ENCODE results near the gene FBXL16. TPM values are rescaled to one million over a fixed set of nuclear protein-coding genes. Genes with fewer than 3 reads are reported as not detected.

Gene FBXL16
- total and polyA plus RNA-seq, 5 donors from 2014 or later = 8.5 to 18.6 (median 9.6) TPM

DNA sequence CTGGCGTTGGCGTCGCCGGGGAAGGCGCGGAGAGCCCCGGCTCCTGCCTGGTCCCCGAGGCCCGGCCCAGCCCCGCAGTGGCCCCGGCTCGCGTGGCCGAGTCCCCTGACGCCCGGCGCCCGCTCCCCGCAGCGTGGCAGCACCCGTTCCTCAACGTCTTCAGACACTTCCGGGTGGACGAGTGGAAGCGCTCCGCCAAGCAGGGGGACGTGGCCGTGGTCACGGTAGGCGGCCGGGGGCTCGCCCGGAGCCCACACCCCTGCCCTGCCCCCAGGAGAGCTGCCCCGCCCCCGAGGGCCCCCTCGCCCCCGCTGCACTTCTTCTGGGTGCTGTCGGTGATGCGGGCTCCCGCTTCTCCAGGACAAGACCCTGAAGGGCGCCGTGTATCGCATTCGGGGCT, 56.0 kb downstream of the FBXL16 start:
- H3K4me3 ChIP-seq (ENCODE audit: low read depth, low read length) = no peak overlapping the region
- Mint-ChIP-seq H3K36me3 (no peaks in the 10 kb centered on the region), H3K27me3 (no peaks in the 10 kb centered on the region), H3K4me3 (peak overlapping the region in 3 of 4 donors; percentile 58 to 73 (median 69)), H3K4me1 (peaks cover 0 to 21% (median 3%) of the 10 kb centered on the region in 4 donors), H3K27ac (peak overlapping the region in 1 of 3 donors; percentile 7), H3K9me3 (no peaks in the 10 kb centered on the region)
- DNase-seq = peak in 1 of 3 donors; percentile 16
- ATAC-seq (ENCODE audit: low read depth in 2 of 2) = no peak
- no peaks in the 10 kb centered on the region for H3K36me3 ChIP-seq (ENCODE audit: control insufficient read depth, insufficient read depth, low read length)
- H3K27ac ChIP-seq (ENCODE audit: insufficient read depth, low read length, poor library complexity, severe bottlenecking) = peak overlapping the region; percentile 91
- H3K9me3 ChIP-seq (ENCODE audit: control insufficient read depth in 2 of 2, low read length in 2 of 2) = no peaks in the 10 kb centered on the region
- H3K4me1 ChIP-seq (ENCODE audit: control insufficient read depth, insufficient read depth, low read length, poor library complexity, severe bottlenecking) = peaks cover 23% of the 10 kb centered on the region
- H3K27me3 ChIP-seq (ENCODE audit: control insufficient read depth, insufficient read depth, low read length) = no peaks in the 10 kb centered on the region

DNA sequence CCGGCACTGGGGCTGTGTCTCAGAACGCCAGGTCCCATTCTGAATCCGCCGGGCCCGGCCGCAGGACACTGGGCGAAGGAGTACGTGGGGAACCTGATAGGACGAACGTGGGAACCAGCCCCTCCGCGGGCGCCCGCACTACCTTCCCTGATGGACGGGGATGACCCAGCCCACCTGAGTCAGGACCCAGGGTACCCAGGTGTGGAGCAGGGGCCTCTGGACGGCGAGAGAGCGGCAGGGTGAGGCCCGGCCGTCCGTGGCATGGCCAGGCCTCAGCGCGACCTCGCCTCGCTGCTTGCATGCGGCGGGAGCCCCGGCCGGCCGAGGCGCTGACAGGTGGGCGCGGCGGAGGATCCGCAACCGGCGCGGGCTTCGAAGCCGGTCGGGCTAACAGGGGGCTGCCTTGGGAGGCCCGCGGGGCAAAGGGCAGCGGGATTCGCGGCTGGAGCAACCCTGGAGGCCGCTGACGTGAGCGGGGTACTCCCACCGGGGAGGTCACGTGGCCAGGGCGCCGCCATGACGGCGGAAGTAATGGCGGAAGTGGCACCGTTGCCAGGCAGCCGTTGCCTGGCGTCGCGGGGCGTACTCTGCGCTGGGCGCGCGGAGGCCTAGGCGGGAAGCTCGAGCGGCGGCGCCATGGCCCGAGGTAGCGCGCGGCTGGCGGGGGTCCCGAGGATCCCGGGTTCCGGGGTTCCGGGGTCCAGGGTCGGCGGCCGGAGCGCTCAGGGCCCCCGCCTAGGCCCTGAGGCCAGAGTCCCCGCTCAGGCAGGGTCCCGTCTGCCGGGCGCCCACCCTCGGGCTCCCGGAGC, 56.6 kb downstream of the FBXL16 start, which contains the start of gene WDR90:
Gene WDR90, plus strand, starts transcription at position 585 of the 809 bp plus-strand sequence. Its CDS starts 52 bp downstream, at position 637.
- Histone ChIP-seq H3K9me3 (ENCODE audit: control insufficient read depth in 2 of 2, low read length in 2 of 2) (no peaks in the 10 kb centered on the region), H3K4me3 (ENCODE audit: low read depth, low read length) (peak within 1 kb of the TSS; percentile 61), H3K27me3 (ENCODE audit: control insufficient read depth, insufficient read depth, low read length) (no peaks in the 10 kb centered on the region), H3K4me1 (ENCODE audit: control insufficient read depth, insufficient read depth, low read length, poor library complexity, severe bottlenecking) (peaks cover 23% of the 10 kb centered on the region), H3K27ac (ENCODE audit: insufficient read depth, low read length, poor library complexity, severe bottlenecking) (peak within 1 kb of the TSS; percentile 91), H3K36me3 (ENCODE audit: control insufficient read depth, insufficient read depth, low read length) (no peaks in the 10 kb centered on the region)
- Mint-ChIP-seq H3K36me3 (no peaks in the 10 kb centered on the region), H3K9me3 (no peaks in the 10 kb centered on the region), H3K27me3 (no peaks in the 10 kb centered on the region), H3K4me3 (peak within 1 kb of the TSS; percentile 78 to 89 (median 84)), H3K27ac (peak within 1 kb of the TSS; percentile 54 to 71 (median 69)), H3K4me1 (peaks cover 0 to 26% (median 3%) of the 10 kb centered on the region in 4 donors)
- peak; percentile 90 to 93 (median 93) for DNase-seq
- peak; percentile 94 to 96 for ATAC-seq (ENCODE audit: low read depth in 2 of 2)

DNA sequence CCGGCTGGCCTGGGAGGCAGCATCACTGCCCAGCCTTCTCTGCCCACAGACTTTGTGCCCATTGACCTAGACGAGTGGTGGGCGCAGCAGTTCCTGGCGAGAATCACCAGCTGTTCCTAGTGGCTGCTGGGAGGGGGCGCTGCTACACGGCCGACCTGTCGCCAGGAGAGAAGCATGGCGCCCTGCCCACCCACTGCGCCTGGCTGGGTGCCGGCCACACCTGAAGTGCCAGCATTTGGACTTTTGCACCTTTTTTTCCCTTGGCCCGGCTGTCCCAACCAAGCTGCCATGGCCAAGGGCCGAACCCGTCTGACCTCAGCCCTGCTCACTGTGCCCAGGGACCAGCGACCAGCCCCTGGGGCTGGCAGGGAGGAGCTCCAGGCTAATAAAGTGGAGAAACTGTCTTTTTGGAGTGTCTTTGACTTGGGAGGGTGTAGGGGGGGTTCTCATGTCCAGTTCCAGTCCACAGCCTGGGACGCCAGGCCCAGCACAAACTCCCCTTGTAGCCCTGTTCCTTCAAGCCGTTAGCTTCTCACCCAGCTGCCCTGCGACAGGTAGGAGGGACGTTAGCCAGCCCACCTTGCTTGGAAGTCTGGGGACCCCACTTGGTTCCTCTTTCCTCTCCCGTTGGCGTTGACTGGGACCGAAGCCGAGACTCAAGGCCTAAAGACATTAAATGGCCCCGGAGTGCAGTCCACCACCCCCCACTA, 57.4 kb downstream of the FBXL16 start:
- Mint-ChIP-seq H3K27ac (peak overlapping the region in 2 of 3 donors; percentile 54 to 71), H3K27me3 (no peaks in the 10 kb centered on the region), H3K4me1 (peaks cover 0 to 31% (median 3%) of the 10 kb centered on the region in 4 donors), H3K36me3 (no peaks in the 10 kb centered on the region), H3K9me3 (no peaks in the 10 kb centered on the region), H3K4me3 (peak overlapping the region; percentile 47 to 80 (median 76))
- DNase-seq (peak in 2 of 3 donors; percentile 28 to 35), ATAC-seq (ENCODE audit: low read depth in 2 of 2) (no peak)
- Histone ChIP-seq H3K36me3 (ENCODE audit: control insufficient read depth, insufficient read depth, low read length) (no peaks in the 10 kb centered on the region), H3K4me3 (ENCODE audit: low read depth, low read length) (peak overlapping the region; percentile 61), H3K27ac (ENCODE audit: insufficient read depth, low read length, poor library complexity, severe bottlenecking) (peak overlapping the region; percentile 91), H3K9me3 (ENCODE audit: control insufficient read depth in 2 of 2, low read length in 2 of 2) (no peaks in the 10 kb centered on the region), H3K27me3 (ENCODE audit: control insufficient read depth, insufficient read depth, low read length) (no peaks in the 10 kb centered on the region), H3K4me1 (ENCODE audit: control insufficient read depth, insufficient read depth, low read length, poor library complexity, severe bottlenecking) (peaks cover 23% of the 10 kb centered on the region)

DNA sequence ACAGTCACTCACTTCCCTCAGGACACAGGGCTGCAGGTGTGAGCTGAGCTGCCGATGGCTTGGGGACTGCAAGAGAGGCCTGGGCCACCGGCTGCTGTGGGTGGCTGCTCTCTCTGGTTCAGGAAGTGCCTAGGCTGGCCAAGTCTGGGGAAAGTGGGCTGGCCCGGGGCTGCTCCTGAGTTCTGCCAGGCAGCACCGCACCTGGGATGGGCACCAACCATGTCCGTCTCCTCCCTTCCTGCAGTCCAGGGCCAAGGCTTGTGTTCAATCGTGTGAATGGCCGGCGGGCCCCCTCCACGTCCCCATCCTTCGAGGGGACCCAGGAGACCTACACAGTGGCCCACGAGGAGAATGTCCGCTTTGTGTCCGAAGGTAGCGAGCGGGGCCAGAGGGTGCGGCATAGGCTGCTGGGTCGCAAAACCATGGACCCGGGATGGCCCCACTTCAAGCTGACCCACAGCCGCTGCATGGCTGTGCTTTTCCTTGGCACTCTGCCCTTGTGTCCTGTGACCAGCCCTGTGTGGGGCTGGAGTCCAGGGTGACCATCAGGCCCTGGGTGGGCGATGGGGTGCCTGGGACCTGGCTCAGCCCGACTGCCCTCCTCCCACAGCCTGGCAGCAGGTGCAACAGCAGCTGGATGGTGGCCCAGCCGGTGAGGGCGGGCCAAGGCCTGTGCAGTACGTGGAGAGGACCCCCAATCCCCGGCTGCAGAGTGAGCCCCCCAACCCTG, 58.3 kb downstream of the FBXL16 start:
- no peak overlapping the region for H3K27ac Mint-ChIP-seq
- Histone ChIP-seq H3K4me3 (ENCODE audit: low read depth, low read length) (no peak overlapping the region), H3K36me3 (ENCODE audit: control insufficient read depth, insufficient read depth, low read length) (no peaks in the 10 kb centered on the region), H3K9me3 (ENCODE audit: control insufficient read depth in 2 of 2, low read length in 2 of 2) (no peaks in the 10 kb centered on the region), H3K27ac (ENCODE audit: insufficient read depth, low read length, poor library complexity, severe bottlenecking) (peak overlapping the region; percentile 91), H3K4me1 (ENCODE audit: control insufficient read depth, insufficient read depth, low read length, poor library complexity, severe bottlenecking) (peaks cover 32% of the 10 kb centered on the region), H3K27me3 (ENCODE audit: control insufficient read depth, insufficient read depth, low read length) (no peaks in the 10 kb centered on the region)
- DNase-seq (no peak), ATAC-seq (ENCODE audit: low read depth in 2 of 2) (no peak)
- peak overlapping the region in 1 of 4 donors; percentile 16 for H3K4me3 Mint-ChIP-seq
- H3K27me3 Mint-ChIP-seq = no peaks in the 10 kb centered on the region
- peaks cover 0 to 35% (median 3%) of the 10 kb centered on the region in 4 donors for H3K4me1 Mint-ChIP-seq
- H3K9me3 Mint-ChIP-seq = no peaks in the 10 kb centered on the region
- H3K36me3 Mint-ChIP-seq = no peaks in the 10 kb centered on the region

DNA sequence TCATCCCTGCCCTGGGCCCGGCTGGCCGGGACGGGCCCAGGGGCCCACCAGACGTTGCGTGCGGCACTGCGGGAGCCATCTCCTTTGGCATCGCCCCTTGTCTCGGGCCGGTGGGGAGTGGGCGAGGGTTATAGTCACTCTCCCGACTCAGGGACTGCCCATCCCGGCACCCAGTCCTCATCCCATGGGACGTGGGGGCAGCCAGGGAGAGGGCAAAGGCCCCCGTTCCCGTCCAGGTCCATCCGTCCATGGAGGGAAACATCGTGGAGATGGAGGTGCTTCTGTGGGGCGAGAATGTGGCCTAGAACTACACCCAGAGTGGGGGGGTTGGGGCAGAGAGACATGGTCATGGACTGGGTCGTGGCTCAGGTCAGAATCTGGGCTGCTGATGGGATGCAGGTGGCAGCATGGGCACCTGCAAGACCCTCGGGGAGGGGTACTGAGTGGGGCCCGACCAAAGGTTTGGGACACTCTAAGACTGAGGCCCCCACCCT, 58.9 kb downstream of the FBXL16 start:
- Mint-ChIP-seq H3K27ac (no peak overlapping the region), H3K27me3 (no peaks in the 10 kb centered on the region), H3K4me1 (peaks cover 0 to 35% (median 3%) of the 10 kb centered on the region in 4 donors), H3K36me3 (no peaks in the 10 kb centered on the region), H3K9me3 (no peaks in the 10 kb centered on the region), H3K4me3 (peak overlapping the region in 2 of 4 donors; percentile 16 to 65)
- H3K4me3 ChIP-seq (ENCODE audit: low read depth, low read length) = no peak overlapping the region
- no peaks in the 10 kb centered on the region for H3K36me3 ChIP-seq (ENCODE audit: control insufficient read depth, insufficient read depth, low read length)
- H3K9me3 ChIP-seq (ENCODE audit: control insufficient read depth in 2 of 2, low read length in 2 of 2) = no peaks in the 10 kb centered on the region
- H3K4me1 ChIP-seq (ENCODE audit: control insufficient read depth, insufficient read depth, low read length, poor library complexity, severe bottlenecking) = peaks cover 35% of the 10 kb centered on the region
- no peak overlapping the region for H3K27ac ChIP-seq (ENCODE audit: insufficient read depth, low read length, poor library complexity, severe bottlenecking)
- no peaks in the 10 kb centered on the region for H3K27me3 ChIP-seq (ENCODE audit: control insufficient read depth, insufficient read depth, low read length)
- DNase-seq = no peak
- ATAC-seq (ENCODE audit: low read depth in 2 of 2) = no peak

DNA sequence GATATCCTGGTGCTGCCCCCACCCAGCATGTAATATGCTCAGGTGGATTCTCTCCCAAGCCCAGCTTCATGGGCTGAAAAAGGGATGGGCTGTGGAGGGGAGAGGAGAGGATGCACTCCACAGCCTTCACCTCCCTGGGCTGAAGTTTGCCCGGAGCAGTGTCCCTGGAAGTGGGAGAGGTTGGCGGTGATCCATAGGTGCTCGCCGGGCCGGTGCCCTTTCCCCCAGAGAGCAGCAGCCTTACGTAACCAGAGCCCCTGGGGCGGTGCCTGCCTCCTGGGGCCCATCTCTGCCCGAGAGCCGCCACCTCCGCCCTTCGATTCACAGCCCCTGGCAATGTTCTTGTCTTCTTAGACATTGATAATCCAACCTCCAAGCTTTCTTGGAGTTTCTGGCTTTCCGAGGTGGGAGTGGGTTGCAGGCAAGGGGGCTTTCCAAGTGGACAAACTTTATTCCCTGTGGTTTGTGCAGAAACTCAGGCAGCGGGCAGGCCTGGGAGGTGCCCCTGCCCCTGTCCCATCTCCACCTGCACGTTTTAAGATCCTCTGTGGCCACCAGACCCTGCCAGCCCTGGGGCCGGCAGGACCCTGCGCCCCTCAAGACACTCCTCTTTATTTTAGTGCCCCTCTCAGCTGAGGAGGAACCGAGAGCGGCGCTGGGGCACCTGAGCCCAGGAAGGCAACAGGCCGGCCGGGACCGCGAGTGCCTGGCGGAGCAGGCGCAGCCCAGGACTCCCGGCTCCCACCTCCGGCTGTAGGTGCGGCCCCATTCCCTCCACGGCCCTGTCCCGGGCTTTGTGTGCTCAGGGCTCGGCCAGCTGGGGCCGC, 59.5 kb downstream of the FBXL16 start:
- peak overlapping the region in 2 of 4 donors; percentile 68 to 80 for H3K4me3 Mint-ChIP-seq
- H3K9me3 Mint-ChIP-seq = no peaks in the 10 kb centered on the region
- DNase-seq (no peak), ATAC-seq (ENCODE audit: low read depth in 2 of 2) (no peak)
- H3K36me3 ChIP-seq (ENCODE audit: control insufficient read depth, insufficient read depth, low read length) = no peaks in the 10 kb centered on the region
- H3K27ac Mint-ChIP-seq = no peak overlapping the region
- no peaks in the 10 kb centered on the region for H3K9me3 ChIP-seq (ENCODE audit: control insufficient read depth in 2 of 2, low read length in 2 of 2)
- H3K4me3 ChIP-seq (ENCODE audit: low read depth, low read length) = no peak overlapping the region
- H3K4me1 ChIP-seq (ENCODE audit: control insufficient read depth, insufficient read depth, low read length, poor library complexity, severe bottlenecking) = peaks cover 42% of the 10 kb centered on the region
- H3K4me1 Mint-ChIP-seq = peaks cover 0 to 35% (median 3%) of the 10 kb centered on the region in 4 donors
- H3K27me3 ChIP-seq (ENCODE audit: control insufficient read depth, insufficient read depth, low read length) = no peaks in the 10 kb centered on the region
- H3K27ac ChIP-seq (ENCODE audit: insufficient read depth, low read length, poor library complexity, severe bottlenecking) = no peak overlapping the region
- H3K27me3 Mint-ChIP-seq = no peaks in the 10 kb centered on the region
- no peaks in the 10 kb centered on the region for H3K36me3 Mint-ChIP-seq

Data from CD4-positive, CD25-positive, alpha-beta regulatory T cell (primary cell).